Measurements from ENCODE around the gene SLC39A13.

SLC39A13 gene

DNA sequence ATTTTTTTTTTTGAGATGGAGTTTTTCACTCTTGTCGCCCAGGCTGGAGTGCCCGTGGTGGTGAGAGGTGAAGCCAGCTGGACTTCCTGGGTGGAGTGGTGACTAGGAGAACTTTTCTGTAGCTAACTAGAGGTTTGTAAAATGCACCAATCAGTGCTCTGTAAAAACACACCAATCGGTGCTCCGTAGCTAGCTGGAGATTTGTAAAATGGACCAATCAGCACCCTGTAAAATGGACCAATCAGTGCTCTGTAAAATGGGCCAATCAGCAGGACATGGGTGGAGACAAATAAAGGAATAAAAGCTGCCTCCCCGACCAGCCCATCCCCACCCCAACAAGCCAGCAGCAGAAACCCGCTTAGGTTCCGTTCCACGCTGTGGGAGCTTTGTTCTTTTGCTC is 45.0 kb downstream of the SLC39A13 start:
- no peak for DNase-seq (ENCODE audit: low read depth)

DNA sequence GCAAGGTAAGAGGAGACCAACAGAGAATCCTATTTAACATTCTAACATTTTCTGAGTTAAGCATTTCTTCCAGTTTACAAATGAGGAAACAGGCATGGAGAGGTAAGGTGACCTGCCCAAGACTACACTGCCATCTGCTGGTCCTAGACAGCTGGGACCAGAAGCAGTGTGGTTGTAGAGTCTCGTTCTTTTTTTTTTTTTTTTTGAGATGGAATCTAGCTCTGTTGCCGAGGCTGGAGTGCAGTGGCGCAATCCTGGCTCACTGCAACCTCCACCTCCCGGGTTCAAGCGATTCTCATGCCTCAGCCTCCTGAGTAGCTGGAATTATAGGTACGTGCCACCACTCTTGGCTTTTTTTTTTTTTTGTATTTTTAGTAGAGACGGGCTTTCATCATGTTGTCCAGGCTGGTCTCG is 45.9 kb downstream of the SLC39A13 start:
- DNase-seq (ENCODE audit: low read depth): peak; percentile 30

DNA sequence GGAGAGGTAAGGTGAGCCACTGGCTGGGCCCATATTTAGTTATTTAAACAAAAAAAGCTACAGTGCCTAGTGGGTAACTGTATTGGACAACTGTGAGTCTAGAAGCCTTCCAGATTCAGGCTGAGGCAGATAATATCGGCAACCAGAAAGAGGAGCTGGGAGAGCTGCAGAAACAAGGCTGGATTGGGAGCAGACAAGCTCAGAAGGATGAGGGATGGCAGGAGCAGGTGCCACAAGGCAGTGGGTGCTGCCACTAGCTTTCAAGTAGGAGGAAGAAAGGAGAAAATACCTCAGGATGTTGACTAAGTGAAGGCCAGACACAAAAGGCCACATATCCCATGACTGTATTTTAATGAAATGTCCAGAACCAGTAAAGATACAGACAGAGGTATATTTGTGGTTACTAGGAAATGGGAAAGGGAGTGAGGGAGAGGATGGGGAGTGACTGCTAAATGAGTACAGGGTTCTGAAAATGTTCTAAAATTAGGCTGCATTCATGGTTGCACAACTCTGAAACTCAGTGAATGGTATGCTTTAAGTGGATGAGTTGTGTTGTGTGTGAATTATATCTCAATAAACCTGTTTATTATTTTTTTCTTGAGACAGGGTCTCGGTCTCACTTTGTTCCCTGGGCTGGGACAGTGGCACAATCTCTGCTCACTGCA is 52.3 kb downstream of the SLC39A13 start:
- DNase-seq (ENCODE audit: low read depth): no peak

DNA sequence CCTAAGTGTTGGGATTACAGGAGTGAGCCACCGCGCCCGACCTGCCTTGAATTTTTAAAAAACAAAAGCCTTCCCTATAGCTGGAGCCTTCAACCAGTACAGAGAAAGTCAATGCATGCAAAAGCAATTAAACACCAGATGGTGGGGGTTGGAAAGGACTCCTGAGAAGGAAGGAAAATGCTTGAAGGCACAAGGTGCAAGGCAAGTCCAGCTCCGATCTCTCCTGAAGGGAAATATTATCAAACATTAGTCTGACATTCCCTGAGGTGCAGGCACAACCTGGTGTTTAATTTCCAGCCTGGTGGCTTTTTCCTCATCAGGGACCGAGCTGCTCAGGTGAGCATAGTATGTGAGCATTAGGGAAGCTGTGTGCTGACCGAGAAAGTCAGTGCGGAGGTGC is 53.5 kb downstream of the SLC39A13 start:
- DNase-seq (ENCODE audit: low read depth): no peak

DNA sequence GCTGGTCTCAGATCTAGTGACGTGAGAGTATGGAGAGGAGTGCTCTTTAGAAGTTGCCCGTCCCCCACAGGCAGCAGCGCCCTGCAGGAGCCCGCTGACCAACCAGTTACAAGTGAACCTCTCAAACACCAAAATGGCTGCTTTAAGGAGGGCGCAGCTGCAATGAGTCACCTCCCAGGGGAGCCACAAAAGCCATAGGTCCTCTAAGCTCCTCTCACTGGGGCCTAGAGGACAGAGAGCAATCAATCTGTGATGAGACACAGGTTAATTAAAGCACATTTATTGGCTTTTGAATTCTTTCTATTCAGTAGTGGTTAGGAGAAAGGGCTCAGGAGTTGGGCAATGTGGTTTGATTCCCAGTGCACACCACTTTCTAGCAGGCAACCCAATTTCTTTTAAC is 56.1 kb downstream of the SLC39A13 start:
- no peak for DNase-seq (ENCODE audit: low read depth)

All from T-helper 22 cell (primary cell).